HL-60/S4 treated with retinoic acid at 250 ng/mL for 4 days and 3 days (cell line): Measurements from ENCODE around the gene PLXDC1.
"Not testable (repeated sequence)": the region's sequence is repeated elsewhere in the genome, so short reads cannot be mapped to it uniquely, and the experiment has no call there.

Experiments used
- in situ Hi-C: fragments of 300-500 bp; cut with MboI; formaldehyde crosslinking; loops from 2 replicates; pipeline ENCODE4 v1.7.0; 2022; ENCODE audit warnings: low sequenced_read_pairs

PLXDC1 gene

GRCh38 chr17:39073353-39073752, 78.1 kb downstream of the PLXDC1 start:
- in situ Hi-C loops = no loop called here

GRCh38 chr17:39071573-39071972, 79.9 kb downstream of the PLXDC1 start:
- in situ Hi-C loops = no loop called here

DNA sequence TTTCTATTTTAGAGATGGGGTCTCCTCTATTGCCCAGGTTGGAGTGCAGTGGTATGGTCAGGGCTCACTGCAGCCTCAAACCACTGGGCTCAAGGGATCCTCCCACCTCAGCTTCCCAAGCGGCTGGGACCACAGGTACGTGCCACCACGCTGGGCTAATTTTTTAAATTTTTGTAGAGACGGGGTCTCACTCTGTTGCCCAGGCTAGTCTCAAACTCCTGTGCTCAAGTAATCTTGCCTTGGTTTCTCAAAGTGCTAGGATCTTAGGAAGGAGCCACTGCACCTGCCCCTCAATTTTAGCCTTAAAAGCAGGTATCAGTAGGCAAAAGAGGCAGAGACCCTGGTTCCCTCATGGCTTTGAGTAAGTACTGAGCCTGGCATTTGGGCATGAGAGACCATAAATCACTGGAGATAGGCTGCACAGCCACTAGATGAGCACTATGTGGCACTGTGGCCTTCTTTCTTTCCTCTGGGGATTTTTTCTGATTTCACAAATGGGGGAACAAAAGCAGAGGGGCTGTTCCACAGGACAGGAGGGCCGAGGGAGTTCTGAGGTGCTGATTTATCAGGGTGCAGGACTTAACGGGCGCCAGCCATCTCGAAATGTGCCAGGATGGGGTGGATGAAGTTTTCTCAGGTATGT, 82.2 kb downstream of the PLXDC1 start:
- in situ Hi-C loops = no loop called here

DNA sequence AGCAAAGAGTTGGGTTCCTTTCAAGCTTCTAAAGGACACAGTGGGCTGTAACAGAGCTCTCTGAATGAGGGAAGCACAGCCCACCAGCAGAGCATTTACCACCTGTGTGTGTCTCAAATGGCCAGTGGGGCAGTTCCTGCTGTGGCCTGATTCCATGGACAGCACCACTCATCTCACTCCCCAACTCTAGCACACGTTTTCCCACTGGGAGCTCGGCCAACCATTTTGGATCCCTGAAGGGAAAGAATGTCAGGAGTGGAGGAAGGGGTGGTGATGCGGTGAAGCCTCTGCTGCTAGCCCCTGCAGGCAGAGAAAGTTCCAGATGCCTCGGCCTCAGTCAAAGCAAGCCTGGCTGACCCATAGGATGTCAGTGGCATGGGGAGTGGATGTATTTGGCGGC, 86.6 kb downstream of the PLXDC1 start:
- in situ Hi-C loops = no loop called here

- in situ Hi-C loops = no loop called here
These were observed 87.1 kb downstream of the PLXDC1 start for GRCh38 chr17:39064374-39064773.

GRCh38 chr17:39063681-39064069, 87.8 kb downstream of the PLXDC1 start:
- in situ Hi-C loops = no loop called here

DNA sequence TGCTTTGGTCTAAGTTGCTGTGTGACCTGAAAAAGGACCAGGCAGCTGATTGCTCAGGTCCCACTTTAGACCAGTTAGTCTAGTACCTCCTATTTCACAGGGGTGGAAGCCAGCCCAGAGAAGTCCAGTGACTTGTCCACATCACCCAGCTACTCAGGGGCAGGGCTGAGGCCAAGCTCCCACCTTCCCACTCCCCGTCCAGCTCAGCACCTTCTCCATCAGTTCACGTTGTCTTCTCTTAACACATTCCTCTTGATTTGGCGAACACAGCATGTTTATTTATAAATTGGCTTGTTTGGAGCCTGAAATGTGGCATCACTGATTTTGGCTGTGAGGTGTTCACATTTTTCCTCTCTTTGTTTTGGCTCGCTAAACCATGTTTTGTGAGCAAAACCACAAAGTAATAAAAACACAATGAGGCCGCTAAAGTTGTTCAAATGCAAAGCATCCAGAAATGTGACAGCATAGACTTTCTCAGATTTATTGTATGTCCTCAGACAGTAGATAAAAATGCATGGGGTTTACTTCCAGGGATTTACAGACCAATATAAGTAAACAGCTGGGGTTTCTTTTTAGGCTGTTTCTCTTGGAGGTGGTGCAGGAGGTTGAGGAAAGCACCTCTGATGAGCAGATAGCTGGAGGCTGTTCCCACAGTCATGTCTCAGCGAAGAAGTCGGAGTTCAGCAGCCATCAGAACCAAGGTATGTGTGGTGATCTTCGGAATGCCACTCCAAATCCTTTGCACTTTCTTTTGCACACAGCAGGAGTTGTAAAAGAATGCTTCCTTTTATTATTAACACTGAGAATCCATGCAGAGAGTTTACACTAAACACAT, 88.4 kb downstream of the PLXDC1 start:
- in situ Hi-C loops = no loop called here

GRCh38 chr17:39058524-39058923, 92.9 kb downstream of the PLXDC1 start:
- in situ Hi-C loops = no loop called here

- in situ Hi-C loops = no loop called here
These were observed 93.7 kb downstream of the PLXDC1 start for GRCh38 chr17:39057701-39058206.

DNA sequence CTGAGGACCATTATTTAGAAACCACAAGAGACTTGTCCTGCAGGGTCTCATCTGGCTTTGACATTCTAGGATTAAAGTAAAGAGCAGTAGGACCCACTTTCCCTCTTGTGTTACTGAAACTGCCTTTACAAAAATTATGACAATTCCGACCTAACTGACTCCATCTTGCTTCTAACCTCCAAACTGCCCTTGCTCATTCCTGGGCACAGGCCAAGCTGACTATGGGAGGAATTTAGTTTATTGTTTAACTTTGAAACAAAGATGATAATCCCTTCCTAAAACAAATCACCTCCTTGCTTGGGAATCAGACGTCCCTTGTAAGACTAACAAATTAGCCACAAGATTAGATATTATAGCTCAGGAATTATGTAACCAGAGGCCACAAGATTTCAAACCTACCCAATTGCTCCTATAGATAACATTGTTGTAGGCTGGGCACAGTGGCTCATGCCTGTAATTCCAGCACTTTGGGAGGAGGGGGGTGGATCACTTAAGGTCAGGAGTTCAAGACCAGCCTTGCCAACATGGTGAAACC, 97.3 kb downstream of the PLXDC1 start:
- in situ Hi-C loops = no loop called here

GRCh38 chr17:39052423-39052822, 99.0 kb downstream of the PLXDC1 start:
- in situ Hi-C loops = not testable (repeated sequence)

DNA sequence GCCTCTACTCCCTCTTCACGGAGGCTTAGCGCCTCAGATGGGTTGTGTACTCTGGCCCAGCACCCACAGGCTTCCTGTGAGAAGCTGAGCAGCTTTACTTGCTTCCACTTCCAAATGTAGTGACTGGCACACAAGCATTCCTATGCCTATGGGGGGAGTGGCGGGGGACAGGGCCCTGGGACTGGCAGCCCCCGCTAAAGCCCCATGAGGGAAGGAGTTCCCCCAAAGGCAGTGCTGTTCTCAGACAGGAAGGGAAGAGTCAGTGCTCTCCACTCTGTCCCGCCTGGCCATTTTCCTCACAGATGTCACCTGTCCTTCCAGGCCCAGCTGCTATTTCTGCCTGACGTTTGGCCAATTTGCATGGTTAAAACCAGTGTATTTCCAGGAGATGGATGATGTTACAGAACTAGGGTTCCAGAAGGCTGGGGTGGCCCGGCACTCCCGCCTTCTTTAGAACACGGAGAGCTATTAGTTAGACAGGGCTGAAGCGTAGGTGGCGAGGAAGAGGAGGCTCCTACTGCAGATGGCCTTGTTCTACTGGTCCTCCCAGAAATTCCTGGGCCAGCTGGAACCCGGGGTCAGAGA, 100.3 kb downstream of the PLXDC1 start:
- in situ Hi-C loops = no loop called here

- in situ Hi-C loops = no loop called here
These were observed 105.3 kb downstream of the PLXDC1 start for GRCh38 chr17:39045948-39046679.

GRCh38 chr17:39036009-39036408, 115.4 kb downstream of the PLXDC1 start:
- in situ Hi-C loops = no loop called here

GRCh38 chr17:39035578-39035977, 115.9 kb downstream of the PLXDC1 start:
- in situ Hi-C loops = not testable (repeated sequence)

GRCh38 chr17:39028690-39029089, 122.7 kb downstream of the PLXDC1 start:
- in situ Hi-C loops = no loop called here

DNA sequence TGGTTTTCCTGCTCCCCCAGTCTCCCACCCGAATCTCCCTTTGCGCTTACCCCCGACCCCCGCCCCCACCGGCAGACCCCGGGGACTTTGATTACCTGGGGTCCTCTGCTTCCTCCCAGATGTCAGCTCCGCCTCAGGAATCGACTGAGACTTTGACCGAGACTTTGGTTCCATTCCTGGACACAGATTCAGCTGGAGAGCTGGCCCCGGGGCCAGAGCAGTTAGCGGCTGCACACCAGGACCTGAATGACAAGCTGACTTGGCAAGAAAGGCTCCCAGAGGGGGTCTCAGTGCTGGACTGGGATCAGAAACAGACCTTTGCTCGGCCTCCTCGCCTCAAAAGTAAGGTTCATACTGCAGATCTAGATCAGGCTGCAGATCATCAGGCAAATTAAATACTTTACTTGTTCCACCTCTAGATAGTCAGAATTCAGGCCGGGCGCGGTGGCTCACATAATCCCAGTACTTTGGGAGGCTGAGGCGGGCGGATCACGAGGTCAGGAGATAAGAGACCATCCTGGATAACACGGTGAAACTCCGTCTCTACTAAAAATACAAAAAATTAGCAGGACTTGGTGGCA, 123.9 kb downstream of the PLXDC1 start:
- in situ Hi-C loops = no loop called here

DNA sequence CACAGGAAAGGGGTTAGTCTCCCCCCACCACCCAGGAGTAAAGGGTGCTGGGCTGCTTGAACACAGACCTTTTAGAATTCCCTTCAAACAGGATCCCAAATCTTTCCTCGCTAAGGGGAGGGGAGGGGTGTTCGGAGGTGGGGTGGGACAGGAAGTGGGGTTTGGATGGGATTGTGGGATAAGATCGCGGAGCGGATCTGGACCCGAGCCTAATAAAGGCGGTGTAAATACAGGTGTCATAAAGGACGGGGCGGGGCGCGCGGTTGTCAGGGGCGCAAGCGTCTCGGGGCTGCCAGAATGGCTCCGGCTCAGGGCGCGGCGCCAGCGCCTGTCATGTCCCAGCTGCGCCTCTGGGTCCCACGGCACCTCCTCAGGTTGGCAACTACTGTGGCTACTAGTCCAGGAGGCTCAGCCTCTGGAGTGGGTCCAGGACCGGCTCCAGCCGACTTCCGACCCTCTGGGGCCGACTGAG, 124.4 kb downstream of the PLXDC1 start:
- in situ Hi-C loops = no loop called here

GRCh38 chr17:39026346-39026745, 125.1 kb downstream of the PLXDC1 start:
- in situ Hi-C loops = not testable (repeated sequence)

GRCh38 chr17:39022924-39023323, 128.5 kb downstream of the PLXDC1 start:
- in situ Hi-C loops = no loop called here
